SK-N-SH (cell line): ENCODE results near the gene RPRML. TPM values are rescaled to one million over a fixed set of nuclear protein-coding genes. Genes with fewer than 3 reads are reported as not detected.

Experiments
- CTCF ChIA-PET: fragments of 300-600, 350-600 bp; formaldehyde crosslinking; extraction: SDS; loops from one replicate; lab custom pipeline; 2021; lab: Yijun Ruan, JAX
- POLR2A ChIA-PET: fragments of 350-600 bp; sonication (Branson Sonifier 250); formaldehyde crosslinking; extraction: SDS; loops from one replicate; lab custom pipeline; 2020; ENCODE audit warnings: antibody characterized with exemption, inconsistent platforms; lab: Yijun Ruan, JAX
- DNase-seq: peaks from one replicate; pipeline ENCODE4 v3.0.0; 2012
- H2AFZ ChIP-seq: fragments of 200-600 bp; sonication (generic); 2 replicates; pipeline ENCODE4 v1.8.1; 2016; ENCODE audit warnings: antibody characterized with exemption, mild to moderate bottlenecking, low read depth
- H3F3A ChIP-seq: fragments of 200-600 bp; sonication (generic); replicated peaks from 2 replicates; pipeline ENCODE3; 2016; ENCODE audit warnings: antibody characterized with exemption, mild to moderate bottlenecking; ENCODE audit not compliant: insufficient read depth
- H3K27ac ChIP-seq, 2 experiments: fragments of 200-500 bp in 1 of 2; fragments of 200-600 bp in 1 of 2; sonication (Bioruptor generic) in 1 of 2; sonication (generic), shearing (Covaris generic) in 1 of 2; 2 replicates each; pipeline versions ENCODE4 v1.5.1 to v1.6.1; 2014 to 2016; ENCODE audit warnings: low read depth in 2 of 2, inconsistent platforms in 1 of 2, low read length in 1 of 2, mild to moderate bottlenecking in 1 of 2, mixed read lengths in 1 of 2
- H3K27me3 ChIP-seq: fragments of 200-600 bp; sonication (generic), shearing (Covaris generic); 2 replicates; pipeline ENCODE4 v1.6.1; 2016; ENCODE audit warnings: mixed run types; ENCODE audit not compliant: insufficient read depth
- H3K36me3 ChIP-seq, 2 experiments: fragments of 200-500 bp in 1 of 2; fragments of 200-600 bp in 1 of 2; sonication (Bioruptor generic) in 1 of 2; sonication (generic) in 1 of 2; replicated peaks in 1 of 2; 2 replicates each; pipeline versions ENCODE3 to v1.5.1; 2014 to 2016; ENCODE audit warnings: low read length in 1 of 2, mild to moderate bottlenecking in 1 of 2; ENCODE audit not compliant: insufficient read depth in 2 of 2, control insufficient read depth in 1 of 2
- H3K4me1 ChIP-seq, 2 experiments: fragments of 200-500 bp in 1 of 2; fragments of 200-600 bp in 1 of 2; sonication (Bioruptor generic) in 1 of 2; sonication (generic), shearing (Covaris generic) in 1 of 2; 2 replicates each; pipeline versions ENCODE4 v1.5.1 to v1.6.1; 2014 to 2016; ENCODE audit warnings: low read depth in 1 of 2, low read length in 1 of 2, mixed run types in 1 of 2; ENCODE audit not compliant: insufficient read depth in 2 of 2, control insufficient read depth in 1 of 2
- H3K4me2 ChIP-seq: fragments of 200-600 bp; sonication (generic), shearing (Covaris generic); 2 replicates; pipeline ENCODE4 v1.6.1; 2017; ENCODE audit warnings: mixed run types
- H3K4me3 ChIP-seq, 2 experiments: fragments of 200-500 bp in 1 of 2; fragments of 200-600 bp in 1 of 2; sonication (Bioruptor generic) in 1 of 2; sonication (generic), shearing (Covaris generic) in 1 of 2; 2 replicates each; pipeline versions ENCODE4 v1.5.1 to v1.8.1; 2014 to 2016; ENCODE audit warnings: low read depth in 2 of 2, inconsistent platforms in 1 of 2, low read length in 1 of 2, mild to moderate bottlenecking in 1 of 2, mixed read lengths in 1 of 2, moderate library complexity in 1 of 2
- H3K79me2 ChIP-seq: fragments of 200-600 bp; sonication (generic); 2 replicates; pipeline ENCODE4 v1.8.1; 2017; ENCODE audit warnings: mild to moderate bottlenecking; ENCODE audit not compliant: insufficient read depth
- H3K9ac ChIP-seq: fragments of 200-600 bp; sonication (generic); 2 replicates; pipeline ENCODE4 v1.6.1; 2017; ENCODE audit warnings: mixed run types
- H3K9me2 ChIP-seq: fragments of 200-600 bp; sonication (generic); 2 replicates; pipeline ENCODE4 v1.6.1; 2017; ENCODE audit warnings: mixed run types
- H3K9me3 ChIP-seq: fragments of 200-600 bp; sonication (generic); 2 replicates; pipeline ENCODE4 v1.6.1; 2017; ENCODE audit warnings: mixed run types, mild to moderate bottlenecking, moderate library complexity
- H4K20me1 ChIP-seq: fragments of 200-600 bp; sonication (generic); 2 replicates; pipeline ENCODE4 v1.6.1; 2017; ENCODE audit warnings: mild to moderate bottlenecking, mixed run types; ENCODE audit not compliant: insufficient read depth
- CHD2 ChIP-seq: fragments of 150-350 bp; IDR thresholded peaks from 2 replicates; pipeline ENCODE4 v1.6.1; 2018; ENCODE audit warnings: low read length; ENCODE audit not compliant: partially characterized antibody
- CTCF ChIP-seq: fragments of 200-600 bp; sonication (generic); IDR thresholded peaks from 2 replicates; pipeline ENCODE4 v1.6.1; 2017; ENCODE audit warnings: antibody characterized with exemption, mild to moderate bottlenecking, moderate library complexity
- ELF1 ChIP-seq: IDR thresholded peaks from 2 replicates; pipeline ENCODE4 v1.4.0; 2012
- EZH2phosphoT487 ChIP-seq: fragments of 200-600 bp; sonication (generic); IDR thresholded peaks from 2 replicates; pipeline ENCODE4 v1.6.1; 2017; ENCODE audit warnings: low read depth, mixed run types, mild to moderate bottlenecking, antibody characterized with exemption, moderate library complexity, borderline replicate concordance
- FOSL2 ChIP-seq: IDR thresholded peaks from 2 replicates; pipeline ENCODE4 v1.4.0; 2012; ENCODE audit warnings: low read depth, mild to moderate bottlenecking, moderate library complexity, borderline replicate concordance
- FOXM1 ChIP-seq: IDR thresholded peaks from 2 replicates; pipeline ENCODE4 v1.4.0; 2012; ENCODE audit warnings: low read depth, mild to moderate bottlenecking
- GATA2 ChIP-seq: sonication (generic); formaldehyde crosslinking; IDR thresholded peaks from 2 replicates; pipeline ENCODE4 v1.5.0; 2020; ENCODE audit warnings: mild to moderate bottlenecking, missing genetic modification reagents
- MEF2A ChIP-seq: IDR thresholded peaks from 2 replicates; pipeline ENCODE4 v1.4.0; 2012; ENCODE audit warnings: low read depth, borderline replicate concordance
- NRF1 ChIP-seq: IDR thresholded peaks from 2 replicates; pipeline ENCODE4 v1.6.1; 2012; ENCODE audit warnings: low read depth, mild to moderate bottlenecking, low read length
- POLR2AphosphoS5 ChIP-seq: IDR thresholded peaks from 2 replicates; pipeline ENCODE4 v1.6.1; 2012; ENCODE audit warnings: low read depth, low read length
- RFX5 ChIP-seq: IDR thresholded peaks from 2 replicates; pipeline ENCODE4 v1.6.1; 2012; ENCODE audit warnings: mild to moderate bottlenecking, improper control_type of control experiment, low read length
- RXRA ChIP-seq: IDR thresholded peaks from 2 replicates; pipeline ENCODE4 v1.4.0; 2012; ENCODE audit warnings: low read depth, mild to moderate bottlenecking, borderline replicate concordance
- SIN3A ChIP-seq: IDR thresholded peaks from 2 replicates; pipeline ENCODE4 v1.6.1; 2012; ENCODE audit warnings: low read depth, mild to moderate bottlenecking, low read length, moderate library complexity, borderline replicate concordance
- TAF1 ChIP-seq: IDR thresholded peaks from 2 replicates; pipeline ENCODE4 v1.6.1; 2012; ENCODE audit warnings: low read depth, mild to moderate bottlenecking, low read length, moderate library complexity, borderline replicate concordance
- TCF12 ChIP-seq: IDR thresholded peaks from 2 replicates; pipeline ENCODE4 v1.4.0; 2012
- WGBS: methylation state at CpG from one replicate; pipeline ENCODE4 v1.1.6; 2017; ENCODE audit warnings: low lambda C conversion rate; 5-methylcytosine and 5-hydroxymethylcytosine counted together
- polyA plus RNA-seq, 3 experiments: library from polyadenylated mRNA; depleted of rRNA; stranded (reverse); fragments of >200 nt; gene quantifications; 2 replicates each; pipeline ENCODE4 v1.2.3, GENCODE V29; 2012
- TF ChIP-seq, protein P1 (sequence below): IDR thresholded peaks from 2 replicates; pipeline ENCODE4 v1.6.1; 2012; ENCODE audit warnings: mild to moderate bottlenecking, low read depth, low read length, moderate library complexity

Gene RPRML
- polyA plus RNA-seq, 1 of the 3 experiments (the other 2 are of a cell fraction): not detected

DNA sequence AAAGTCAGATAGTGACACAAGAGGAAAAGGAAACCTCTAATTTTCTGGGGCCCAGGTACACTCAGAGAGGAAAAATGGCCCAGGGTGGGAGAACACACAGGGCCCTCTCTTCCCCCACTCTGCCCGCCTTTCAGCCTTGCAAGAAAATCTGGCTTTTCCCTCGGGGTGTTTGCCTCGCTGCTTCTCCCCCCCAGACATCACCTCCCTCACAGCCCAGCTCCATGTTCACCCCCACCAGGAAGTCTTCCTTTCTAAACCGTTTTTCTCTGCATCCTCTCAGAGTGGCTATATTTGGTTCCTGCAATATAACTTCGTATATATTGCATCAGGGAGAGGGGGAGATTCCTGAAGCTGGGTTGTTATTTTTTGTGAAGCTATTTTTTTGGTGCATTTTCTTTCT is 27.3 kb downstream of the RPRML start:
- no peak for DNase-seq
- Histone ChIP-seq H3K27ac (no peak overlapping the region), H3K27me3 (no peaks in the 10 kb centered on the region), H2AFZ (no peak overlapping the region), H3K9me2 (no peaks in the 10 kb centered on the region), H3K4me2 (no peak overlapping the region), H3K4me1 (peaks cover 0 to 17% of the 10 kb centered on the region in 2 experiments; a peak in 1 of 4 replicates), H3K9me3 (no peaks in the 10 kb centered on the region), H3K36me3 (no peaks in the 10 kb centered on the region), H3K9ac (no peak overlapping the region), H3F3A (no peaks in the 10 kb centered on the region), H3K79me2 (no peaks in the 10 kb centered on the region), H4K20me1 (no peaks in the 10 kb centered on the region), H3K4me3 (no peak overlapping the region)
- ChIA-PET CTCF (interaction anchor here (1.4 to 5.5 kb wide), 6 partner anchors 10 to 110 kb away, joined by 4 to 56 read pairs (median 10); no protein-coding TSS in a partner anchor), POLR2A (no interaction called here)
- TF ChIP-seq, protein P1, sequence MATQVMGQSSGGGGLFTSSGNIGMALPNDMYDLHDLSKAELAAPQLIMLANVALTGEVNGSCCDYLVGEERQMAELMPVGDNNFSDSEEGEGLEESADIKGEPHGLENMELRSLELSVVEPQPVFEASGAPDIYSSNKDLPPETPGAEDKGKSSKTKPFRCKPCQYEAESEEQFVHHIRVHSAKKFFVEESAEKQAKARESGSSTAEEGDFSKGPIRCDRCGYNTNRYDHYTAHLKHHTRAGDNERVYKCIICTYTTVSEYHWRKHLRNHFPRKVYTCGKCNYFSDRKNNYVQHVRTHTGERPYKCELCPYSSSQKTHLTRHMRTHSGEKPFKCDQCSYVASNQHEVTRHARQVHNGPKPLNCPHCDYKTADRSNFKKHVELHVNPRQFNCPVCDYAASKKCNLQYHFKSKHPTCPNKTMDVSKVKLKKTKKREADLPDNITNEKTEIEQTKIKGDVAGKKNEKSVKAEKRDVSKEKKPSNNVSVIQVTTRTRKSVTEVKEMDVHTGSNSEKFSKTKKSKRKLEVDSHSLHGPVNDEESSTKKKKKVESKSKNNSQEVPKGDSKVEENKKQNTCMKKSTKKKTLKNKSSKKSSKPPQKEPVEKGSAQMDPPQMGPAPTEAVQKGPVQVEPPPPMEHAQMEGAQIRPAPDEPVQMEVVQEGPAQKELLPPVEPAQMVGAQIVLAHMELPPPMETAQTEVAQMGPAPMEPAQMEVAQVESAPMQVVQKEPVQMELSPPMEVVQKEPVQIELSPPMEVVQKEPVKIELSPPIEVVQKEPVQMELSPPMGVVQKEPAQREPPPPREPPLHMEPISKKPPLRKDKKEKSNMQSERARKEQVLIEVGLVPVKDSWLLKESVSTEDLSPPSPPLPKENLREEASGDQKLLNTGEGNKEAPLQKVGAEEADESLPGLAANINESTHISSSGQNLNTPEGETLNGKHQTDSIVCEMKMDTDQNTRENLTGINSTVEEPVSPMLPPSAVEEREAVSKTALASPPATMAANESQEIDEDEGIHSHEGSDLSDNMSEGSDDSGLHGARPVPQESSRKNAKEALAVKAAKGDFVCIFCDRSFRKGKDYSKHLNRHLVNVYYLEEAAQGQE: no peak
- TF ChIP-seq EZH2phosphoT487 (no peak), GATA2 (CRISPR knock-in tag) (no peak), FOXM1 (no peak), SIN3A (no peak), RFX5 (no peak), RXRA (no peak), FOSL2 (no peak), ELF1 (no peak), TAF1 (no peak), NRF1 (no peak), TCF12 (no peak), POLR2AphosphoS5 (no peak), MEF2A (no peak), CTCF (no peak), CHD2 (no peak)
- WGBS: 49% methylated on average over 5 of the region's 5 CpGs
